HG02884 (cell line): ENCODE data around the gene VWA5B1.
"Not testable (repeated sequence)": the region's sequence is repeated elsewhere in the genome, so short reads cannot be mapped to it uniquely, and the experiment has no call there.

ENCODE experiments used
- ATAC-seq: cut with Tn5 transposase; IDR thresholded peaks from one replicate; pipeline ENCODE4 v1.9.1; 2021; ENCODE audit warnings: mild to moderate bottlenecking, moderate library complexity; ENCODE audit not compliant: unreplicated experiment

Gene VWA5B1, protein sequence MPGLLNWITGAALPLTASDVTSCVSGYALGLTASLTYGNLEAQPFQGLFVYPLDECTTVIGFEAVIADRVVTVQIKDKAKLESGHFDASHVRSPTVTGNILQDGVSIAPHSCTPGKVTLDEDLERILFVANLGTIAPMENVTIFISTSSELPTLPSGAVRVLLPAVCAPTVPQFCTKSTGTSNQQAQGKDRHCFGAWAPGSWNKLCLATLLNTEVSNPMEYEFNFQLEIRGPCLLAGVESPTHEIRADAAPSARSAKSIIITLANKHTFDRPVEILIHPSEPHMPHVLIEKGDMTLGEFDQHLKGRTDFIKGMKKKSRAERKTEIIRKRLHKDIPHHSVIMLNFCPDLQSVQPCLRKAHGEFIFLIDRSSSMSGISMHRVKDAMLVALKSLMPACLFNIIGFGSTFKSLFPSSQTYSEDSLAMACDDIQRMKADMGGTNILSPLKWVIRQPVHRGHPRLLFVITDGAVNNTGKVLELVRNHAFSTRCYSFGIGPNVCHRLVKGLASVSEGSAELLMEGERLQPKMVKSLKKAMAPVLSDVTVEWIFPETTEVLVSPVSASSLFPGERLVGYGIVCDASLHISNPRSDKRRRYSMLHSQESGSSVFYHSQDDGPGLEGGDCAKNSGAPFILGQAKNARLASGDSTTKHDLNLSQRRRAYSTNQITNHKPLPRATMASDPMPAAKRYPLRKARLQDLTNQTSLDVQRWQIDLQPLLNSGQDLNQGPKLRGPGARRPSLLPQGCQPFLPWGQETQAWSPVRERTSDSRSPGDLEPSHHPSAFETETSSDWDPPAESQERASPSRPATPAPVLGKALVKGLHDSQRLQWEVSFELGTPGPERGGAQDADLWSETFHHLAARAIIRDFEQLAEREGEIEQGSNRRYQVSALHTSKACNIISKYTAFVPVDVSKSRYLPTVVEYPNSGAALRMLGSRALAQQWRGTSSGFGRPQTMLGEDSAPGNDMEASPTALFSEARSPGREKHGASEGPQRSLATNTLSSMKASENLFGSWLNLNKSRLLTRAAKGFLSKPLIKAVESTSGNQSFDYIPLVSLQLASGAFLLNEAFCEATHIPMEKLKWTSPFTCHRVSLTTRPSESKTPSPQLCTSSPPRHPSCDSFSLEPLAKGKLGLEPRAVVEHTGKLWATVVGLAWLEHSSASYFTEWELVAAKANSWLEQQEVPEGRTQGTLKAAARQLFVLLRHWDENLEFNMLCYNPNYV

DNA sequence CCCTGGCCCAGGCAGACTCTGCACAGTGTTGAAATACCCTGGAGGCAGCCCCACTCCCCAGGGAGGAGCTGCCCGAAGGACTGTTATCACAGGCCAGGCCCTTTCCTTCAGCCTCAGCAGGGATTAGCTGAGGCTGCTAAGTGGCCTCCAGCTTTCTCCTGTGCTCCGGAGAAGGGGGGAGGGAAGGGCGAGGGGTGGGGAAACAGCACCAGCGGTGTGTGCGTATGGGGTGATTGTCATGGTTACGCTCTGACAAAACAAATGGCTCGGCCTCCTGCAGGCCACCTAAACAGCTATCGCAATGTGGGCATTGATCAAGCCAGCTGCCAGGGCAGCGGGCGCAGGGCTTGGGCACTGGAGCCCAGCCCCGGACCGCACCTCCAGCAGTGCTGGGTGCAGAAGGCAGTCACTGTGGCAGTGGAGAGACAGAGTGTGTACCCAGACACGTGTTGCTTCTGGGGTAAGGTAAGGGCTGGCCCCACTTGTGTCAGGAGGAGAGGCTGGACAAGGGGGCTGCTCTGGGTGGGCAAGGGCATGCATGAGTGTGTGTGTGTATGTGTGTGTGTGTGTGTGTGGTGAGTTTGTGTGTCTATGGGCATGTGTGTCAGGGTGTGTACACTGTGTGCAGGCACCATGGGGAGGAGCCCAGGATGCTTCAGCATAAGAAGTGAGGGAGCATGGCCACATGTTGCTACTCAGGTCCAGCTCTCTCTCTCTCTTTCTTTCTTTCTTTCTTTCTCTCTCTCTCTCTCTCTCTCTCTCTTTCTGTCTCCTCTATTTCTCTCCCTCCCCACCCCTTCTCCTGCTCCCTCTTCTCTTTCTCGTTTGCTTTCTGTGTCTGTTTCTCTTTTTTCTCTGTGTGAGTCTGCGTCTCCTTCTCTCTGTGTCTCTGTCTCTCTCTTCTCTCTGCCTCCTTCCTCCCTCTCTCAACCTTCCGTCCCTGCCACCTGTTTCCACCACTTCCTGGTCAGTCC, at the start of gene VWA5B1:
Gene VWA5B1 (plus strand): TSS at position 252 of the 974 bp plus-strand sequence. CDS start 19,727 bp downstream, outside the sequence.
- ATAC-seq: no peak

DNA sequence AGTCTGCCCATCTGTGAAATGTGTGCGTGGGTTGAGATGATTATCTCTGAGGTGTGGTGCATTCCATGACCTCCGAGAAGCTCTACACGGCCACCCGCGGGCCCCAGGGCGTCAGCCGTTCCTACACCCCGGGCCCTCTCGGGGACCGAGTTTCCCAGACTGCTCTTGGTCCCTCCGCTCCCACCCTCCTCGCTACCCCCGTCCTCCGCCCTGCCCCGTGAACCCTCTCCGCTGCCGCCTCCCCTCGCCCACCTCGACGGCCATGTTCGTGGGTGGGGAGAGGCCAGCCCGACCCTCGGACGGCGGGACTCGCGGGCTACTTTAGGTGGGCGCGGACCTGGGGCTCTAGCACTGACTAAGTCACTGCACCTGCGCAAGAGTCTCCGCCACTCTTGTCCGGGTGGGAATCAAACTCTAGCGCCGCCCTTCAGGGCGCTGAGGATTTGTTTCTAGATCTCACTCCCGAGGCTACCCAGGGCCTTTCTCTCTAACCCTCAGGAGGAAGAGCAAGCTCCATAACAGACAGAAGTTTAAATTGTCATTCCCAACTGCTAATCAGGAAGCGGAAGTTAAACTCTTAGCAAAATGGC, 47.7 kb upstream of the VWA5B1 start:
- ATAC-seq: no peak

DNA sequence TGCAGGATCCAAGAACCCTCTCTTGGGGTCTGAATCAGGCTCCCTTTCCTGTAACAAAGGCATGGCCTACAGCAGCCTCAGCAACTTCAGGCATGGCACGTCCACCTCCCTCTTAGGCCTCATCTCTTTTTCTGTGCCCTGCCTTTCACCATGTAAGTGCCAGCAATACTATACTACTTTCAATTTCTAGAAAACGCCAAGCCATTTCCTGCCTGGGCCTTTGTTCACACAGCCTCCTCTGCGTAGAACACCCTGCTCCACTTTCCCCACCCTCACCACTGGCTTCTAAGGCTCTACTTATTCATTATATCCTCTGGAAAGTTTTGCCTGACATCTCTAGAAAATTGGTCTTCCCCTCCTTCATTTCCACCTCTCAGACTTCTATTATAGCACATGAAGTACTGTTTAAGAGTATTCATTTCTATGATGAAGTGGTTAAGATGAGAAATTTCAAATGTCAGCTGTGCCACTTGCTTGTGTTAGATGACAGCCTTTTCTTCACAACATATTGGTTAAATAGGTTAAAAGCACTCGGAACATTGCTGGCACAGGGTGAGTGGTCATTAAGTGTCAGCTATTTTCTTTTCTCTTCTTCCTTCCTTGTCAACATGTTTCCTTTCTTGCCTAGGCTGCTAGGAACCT, 41.6 kb upstream of the VWA5B1 start:
- no peak for ATAC-seq

DNA sequence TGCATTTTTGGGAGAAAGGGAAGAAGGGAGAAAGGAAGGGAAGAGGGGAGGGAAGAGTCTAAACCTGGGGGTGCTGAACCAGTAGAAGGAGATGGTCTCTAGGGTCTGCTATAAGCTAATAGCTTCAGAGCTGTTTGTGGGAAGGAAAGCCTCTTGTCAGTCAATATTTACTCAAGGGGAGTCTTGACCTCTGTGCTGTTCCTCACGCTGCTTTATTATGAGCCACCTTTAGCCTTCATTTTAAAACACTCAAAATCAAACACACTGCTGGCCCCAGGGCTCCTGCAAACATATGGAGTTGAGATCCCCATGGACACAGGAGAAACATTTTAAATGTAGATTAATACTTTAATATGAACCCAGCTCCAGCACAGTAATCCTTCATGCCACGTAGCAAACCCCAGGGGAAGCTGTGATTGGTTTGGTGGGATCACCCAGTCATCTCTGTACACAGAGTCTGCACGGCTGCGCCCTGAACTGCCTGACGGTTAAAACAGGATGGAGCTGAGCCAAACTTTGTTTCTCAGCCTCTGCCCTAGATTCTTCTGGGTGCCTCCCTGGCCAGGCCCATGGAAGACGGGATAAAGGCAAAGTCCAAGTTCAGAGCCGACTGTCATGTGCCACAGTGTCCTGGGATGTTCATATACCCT, 40.2 kb upstream of the VWA5B1 start:
- ATAC-seq: no peak

DNA sequence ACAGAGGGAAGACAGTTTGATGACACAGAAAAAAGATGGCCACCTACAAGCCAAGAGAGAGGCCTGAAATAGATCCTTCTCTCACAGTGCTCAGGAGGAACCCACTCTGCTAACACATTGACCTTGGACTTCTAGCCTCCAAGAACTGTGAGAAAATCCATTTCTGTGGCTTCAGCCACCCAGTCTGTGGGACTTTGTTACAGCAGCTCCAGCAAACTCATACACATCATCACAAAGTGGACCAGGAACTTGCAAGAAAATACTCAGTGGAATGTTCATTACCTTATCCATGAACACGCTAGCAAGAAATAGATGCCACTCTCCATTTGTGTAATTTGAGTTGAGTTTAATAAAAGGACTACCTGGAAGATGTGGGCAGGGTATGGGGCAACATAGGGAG, 38.1 kb upstream of the VWA5B1 start:
- no peak for ATAC-seq

DNA sequence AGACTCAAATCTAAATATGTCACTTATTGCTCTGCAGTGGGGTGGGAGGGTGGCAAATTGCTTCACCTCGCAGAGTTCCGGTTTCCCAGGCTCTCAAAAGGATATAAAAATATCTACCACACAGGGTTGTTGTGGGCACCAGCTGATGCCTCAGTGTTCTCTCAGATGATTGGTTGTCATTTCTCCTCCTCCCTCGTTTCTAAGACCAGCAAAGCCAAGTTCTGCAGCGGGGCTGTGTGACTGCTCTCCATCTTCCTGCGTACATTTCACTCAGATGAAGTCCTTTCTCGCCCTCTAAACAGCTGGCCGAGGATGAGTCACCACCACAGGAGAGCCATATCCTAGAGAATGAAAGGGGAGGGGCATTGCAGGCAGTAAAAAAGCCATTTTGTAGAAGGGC, 35.0 kb upstream of the VWA5B1 start:
- ATAC-seq: no peak

DNA sequence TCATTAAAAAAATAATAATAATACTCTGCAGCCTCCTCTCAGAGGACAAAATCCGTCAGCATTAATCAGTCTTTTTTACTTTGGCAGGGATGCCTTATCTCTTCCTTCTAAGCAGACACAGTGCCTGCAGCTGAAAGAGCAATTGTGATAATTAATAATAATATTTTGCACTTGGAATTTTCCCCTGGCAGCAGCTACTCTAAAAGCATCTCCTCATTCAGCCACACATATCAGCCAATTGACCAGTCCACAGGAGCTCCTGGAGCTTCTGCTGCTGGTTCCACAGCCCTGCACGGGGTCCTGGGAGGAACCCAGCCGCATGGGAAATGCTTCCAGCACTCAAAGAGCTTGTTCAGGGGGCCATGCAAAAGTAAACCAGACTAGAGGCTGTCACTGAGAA, 31.0 kb upstream of the VWA5B1 start:
- ATAC-seq: no peak

DNA sequence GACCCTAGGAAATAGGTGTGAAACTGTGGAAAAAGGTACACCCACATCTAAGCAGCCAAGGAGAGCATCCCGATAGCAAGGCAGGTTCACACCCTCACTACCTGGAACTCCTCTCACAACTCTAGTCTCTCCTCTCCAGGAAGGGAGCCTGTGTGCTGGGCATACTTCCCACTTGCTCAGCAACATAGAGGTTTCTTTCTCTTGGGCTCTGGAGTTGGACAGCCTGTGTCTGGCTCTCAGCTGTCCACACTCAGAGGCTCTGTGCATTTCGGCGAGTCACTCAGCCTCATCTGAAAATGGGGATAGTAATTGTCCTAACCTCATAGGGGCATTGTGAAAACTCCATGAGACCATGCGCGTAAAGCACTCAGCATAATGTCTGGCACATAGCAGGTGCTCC, 29.6 kb upstream of the VWA5B1 start:
- ATAC-seq: no peak

DNA sequence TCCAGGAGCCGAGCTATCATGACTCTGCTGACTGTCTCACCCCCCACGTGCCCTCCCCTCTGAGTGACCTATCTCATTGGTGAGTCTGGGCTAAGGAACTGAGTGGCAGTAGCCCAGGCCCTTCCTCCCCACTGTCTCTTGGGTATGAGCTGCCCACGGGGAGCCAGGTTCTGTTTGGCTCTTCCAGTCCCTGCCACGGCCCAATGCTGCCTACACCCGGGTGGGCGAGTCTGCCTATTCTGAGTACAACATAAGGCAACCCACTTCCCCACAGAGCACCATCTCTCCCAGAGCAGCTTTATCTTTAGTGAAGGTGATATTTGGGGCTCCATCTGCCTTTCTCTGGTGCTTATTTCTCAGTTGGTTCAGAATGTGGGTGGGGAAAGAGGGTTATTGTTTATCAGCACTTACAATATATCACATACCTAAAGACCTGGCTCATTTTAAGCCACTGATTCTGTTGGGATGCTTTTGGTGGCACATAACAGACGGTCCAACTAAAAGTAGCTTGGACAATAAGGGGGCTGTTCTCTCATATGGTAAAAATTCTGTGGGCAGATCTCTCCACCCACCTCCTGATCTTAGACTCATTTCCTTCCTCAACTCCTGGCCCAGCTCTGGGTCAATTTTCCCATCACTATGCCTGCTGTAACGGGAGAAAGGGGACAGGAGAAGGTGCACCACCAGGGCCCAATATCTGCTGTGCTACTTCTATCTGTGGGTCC, 27.7 kb upstream of the VWA5B1 start:
- no peak for ATAC-seq

DNA sequence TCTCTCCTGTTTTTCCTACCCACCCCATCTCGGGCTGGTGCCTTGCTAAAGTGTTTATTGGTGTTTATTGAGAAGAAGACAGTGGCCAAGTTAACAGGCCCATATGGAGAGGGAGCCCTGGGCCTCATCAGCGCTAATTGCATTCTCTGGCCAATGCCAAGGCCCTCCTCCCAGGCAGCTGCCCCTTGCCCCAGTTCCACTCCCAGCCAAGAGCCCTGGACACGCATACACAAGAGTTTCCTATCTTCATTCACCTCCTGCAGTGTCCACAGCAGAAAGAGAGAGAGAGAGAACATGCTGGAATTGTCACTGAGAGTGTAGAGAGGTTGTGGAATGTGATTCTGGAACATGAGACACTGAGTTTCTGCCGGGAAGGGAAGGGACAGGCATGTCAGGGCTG, 25.4 kb upstream of the VWA5B1 start:
- ATAC-seq: no peak

DNA sequence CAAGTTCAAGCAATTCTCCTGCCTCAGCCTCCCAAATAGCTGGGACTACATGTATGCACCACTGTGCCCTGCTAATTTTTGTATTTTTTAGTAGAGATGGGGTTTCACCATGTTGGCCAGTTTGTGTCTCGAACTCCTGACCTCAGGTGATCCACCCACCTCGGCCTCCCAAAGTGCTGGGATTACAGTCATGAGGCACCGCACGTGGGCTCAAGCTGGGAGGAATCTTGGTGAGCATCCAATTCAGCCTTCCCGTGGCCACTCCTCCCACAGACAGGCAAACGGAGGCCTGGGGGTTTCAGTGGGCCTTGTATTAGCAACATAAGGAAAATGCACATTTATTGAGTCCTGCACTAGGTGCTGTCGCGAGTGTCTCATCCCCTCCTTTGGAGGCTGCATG, 24.5 kb upstream of the VWA5B1 start:
- no peak for ATAC-seq

DNA sequence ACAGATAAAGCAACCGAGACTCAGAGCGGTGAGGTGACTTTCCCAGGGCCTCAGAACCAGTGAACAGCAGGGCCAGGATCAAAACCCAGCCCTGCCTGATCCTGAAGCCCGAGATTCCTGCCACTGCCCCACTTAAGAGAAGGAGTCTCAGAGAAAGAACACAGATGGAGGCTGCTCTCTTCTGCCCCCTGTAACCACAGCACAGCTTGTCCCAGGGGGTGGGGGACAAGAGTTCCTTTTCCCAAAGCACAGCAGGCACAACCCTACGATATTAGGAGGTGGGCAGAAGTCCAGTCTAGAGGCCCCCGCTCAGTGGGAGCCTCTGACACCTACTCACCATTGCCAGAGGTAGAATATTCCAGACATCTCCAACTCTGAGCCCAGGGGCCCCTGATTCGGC, 24.0 kb upstream of the VWA5B1 start:
- no peak for ATAC-seq

DNA sequence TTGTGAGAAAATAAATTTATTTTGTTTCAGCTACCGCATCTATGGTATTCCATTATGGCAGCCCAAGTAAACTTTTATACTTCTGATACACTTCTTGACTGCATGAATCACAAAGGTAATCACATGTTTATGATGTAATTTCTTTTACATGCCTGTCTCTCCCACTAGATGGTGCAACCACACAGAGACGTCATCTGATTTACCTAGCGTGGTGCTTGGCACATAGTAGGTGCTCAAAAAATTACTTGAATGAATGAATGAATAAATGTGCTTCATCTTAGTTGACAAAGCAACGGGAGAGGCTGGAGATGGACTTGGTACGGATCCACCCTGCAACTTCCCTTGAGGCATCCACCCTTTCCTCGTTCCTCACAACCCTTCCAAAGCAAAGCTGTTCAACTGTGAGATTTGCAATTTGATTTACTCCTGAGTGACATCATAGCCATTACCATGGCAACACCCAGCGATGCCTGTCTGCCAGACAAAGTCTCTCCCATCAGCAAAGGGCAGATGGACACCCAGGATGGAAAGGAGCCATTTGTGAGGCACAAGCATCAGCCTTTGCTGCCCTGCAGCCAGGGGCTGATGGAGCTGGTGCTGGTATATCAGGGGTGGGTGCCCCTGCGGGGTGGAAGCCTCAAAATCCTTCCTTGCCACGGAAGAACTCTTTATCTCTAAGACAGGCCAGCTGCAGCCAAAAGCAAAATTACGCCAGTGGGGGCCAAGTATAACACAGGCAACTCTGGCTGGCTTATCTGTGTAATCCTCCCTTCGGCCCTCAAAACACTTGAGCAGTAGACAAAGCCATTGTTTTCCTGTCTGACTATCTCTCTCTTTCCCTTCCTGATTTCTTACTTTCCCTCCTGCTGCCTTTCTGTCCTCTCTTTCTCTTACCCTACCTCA, 18.9 kb upstream of the VWA5B1 start:
- ATAC-seq: no peak

DNA sequence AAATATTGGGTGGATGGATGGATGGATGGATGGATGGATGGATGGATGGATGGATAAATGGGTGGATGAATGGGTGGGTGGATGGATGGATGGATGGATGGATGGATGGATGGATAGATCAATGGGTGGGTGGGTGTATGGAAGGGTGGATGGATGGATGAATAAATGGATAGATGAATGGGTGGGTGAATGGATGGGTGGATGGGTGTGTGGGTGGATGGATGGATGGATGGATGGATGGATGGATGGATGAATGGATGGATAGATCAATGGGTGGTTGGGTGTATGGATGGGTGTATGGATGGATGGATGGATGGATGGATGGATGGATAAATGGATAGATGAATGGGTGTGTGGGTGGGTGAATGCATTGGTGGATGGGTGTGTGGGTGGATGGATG, 17.0 kb upstream of the VWA5B1 start:
- not testable (repeated sequence) for ATAC-seq

DNA sequence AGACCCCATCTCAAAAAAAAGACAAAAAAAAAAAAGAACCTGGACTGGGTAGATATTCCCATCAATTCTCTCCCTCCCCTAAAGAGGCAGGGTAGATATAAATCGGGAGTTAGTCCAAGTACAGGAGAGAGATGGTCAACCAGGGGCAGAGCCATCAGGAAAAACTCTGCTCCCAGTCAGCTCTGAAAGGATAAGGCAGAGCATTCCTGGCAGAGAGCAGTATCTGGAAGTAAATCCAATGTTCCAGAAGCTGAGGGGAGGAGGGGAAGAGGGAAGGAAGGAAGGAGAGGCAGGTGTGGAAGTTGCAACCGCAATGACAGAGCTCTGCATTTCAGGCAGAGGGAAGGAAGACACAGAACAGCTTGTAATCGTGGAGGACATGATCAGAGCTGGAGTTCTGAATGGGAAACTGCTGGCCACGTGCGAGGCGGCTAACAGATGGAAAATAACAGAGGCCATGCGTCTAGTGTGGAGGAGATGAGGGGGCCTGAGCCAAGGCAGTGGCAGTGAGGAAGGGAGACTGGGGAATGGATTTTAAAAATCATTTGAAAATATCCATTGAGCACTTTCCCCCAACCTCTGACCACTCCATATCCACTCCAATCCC, 15.3 kb upstream of the VWA5B1 start:
- ATAC-seq: no peak

DNA sequence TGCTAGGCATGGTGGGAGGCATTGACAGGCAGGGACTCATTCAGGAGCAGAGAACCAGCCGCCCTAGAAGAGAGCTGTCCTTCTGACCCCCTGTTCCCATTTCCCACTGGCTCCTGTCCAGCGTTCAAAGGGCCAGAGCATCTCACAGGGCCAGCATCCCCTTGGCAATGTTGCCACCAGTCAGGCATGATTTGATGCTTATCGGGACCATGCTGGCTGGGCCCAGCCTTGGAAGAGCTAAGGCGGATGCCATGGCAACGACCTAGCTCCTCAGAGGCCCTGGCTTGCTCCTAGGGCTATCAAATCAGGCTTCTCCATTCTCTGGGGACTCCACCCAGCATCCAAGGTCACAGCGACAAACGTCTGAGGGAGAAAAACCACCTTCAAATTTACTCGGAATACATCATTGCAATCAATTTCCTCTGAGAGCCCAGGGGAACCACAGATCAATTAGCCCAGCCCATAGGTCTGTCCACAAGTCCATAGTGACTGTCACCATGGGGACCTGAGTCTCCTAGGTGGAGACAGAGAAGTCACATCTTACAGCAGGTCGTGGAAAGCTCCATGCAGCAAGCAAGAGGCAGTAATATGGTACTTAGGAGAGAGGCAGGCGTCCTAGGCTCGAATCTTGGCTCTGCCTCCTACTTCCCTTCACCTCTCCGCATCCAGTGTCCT, 14.1 kb upstream of the VWA5B1 start:
- no peak for ATAC-seq
